LHCN-M2 (cell line): ENCODE data around the gene MYH9. TPM values are rescaled to one million over a fixed set of nuclear protein-coding genes. Genes with fewer than 3 reads are reported as not detected.
A peak's percentile ranks its signal among the peaks of the same experiment; 100 is the strongest.

ENCODE experiments used
- DNase-seq: peaks from one replicate; pipeline ENCODE4 v3.0.0-alpha.2; 2012; ENCODE audit warnings: low read depth
- total RNA-seq: library from RNA; depleted of rRNA; stranded (reverse); fragments of >200 nt; gene quantifications from 2 replicates; pipeline ENCODE4 v1.2.3, GENCODE V29; 2014

Gene MYH9
- total RNA-seq, 1 experiment from 2014 or later: 492 TPM

- DNase-seq: no peak
Observed at GRCh38 chr22:36319595-36320497, 67.9 kb downstream of the MYH9 start.

- no peak for DNase-seq
Observed at GRCh38 chr22:36318442-36318841, 69.3 kb downstream of the MYH9 start.

GRCh38 chr22:36317658-36318271 lies 70.0 kb downstream of the MYH9 start:
- DNase-seq: no peak

GRCh38 chr22:36316419-36316818 lies 71.3 kb downstream of the MYH9 start:
- DNase-seq: no peak

- DNase-seq: no peak
Observed at GRCh38 chr22:36315325-36315724, 72.4 kb downstream of the MYH9 start.

- DNase-seq: peak; percentile 81
Observed at GRCh38 chr22:36311386-36312085, 76.2 kb downstream of the MYH9 start.

- DNase-seq: no peak
Observed at GRCh38 chr22:36308880-36309279, 78.9 kb downstream of the MYH9 start.

GRCh38 chr22:36306227-36306626 lies 81.5 kb downstream of the MYH9 start:
- DNase-seq: no peak

- no peak for DNase-seq
Observed at GRCh38 chr22:36305813-36306212, 82.0 kb downstream of the MYH9 start.

GRCh38 chr22:36304429-36304828 lies 83.3 kb downstream of the MYH9 start:
- DNase-seq: no peak

GRCh38 chr22:36303874-36304273 lies 83.9 kb downstream of the MYH9 start:
- DNase-seq: no peak

GRCh38 chr22:36303115-36303467 lies 84.7 kb downstream of the MYH9 start:
- no peak for DNase-seq

GRCh38 chr22:36302439-36303114 lies 85.2 kb downstream of the MYH9 start:
- DNase-seq: no peak

GRCh38 chr22:36301851-36302250 lies 85.9 kb downstream of the MYH9 start:
- DNase-seq: no peak

GRCh38 chr22:36301384-36301828 lies 86.4 kb downstream of the MYH9 start:
- peak; percentile 42 for DNase-seq

GRCh38 chr22:36300396-36301212 lies 87.2 kb downstream of the MYH9 start:
- no peak for DNase-seq

- DNase-seq: no peak
Observed at GRCh38 chr22:36299911-36300310, 87.9 kb downstream of the MYH9 start.

- DNase-seq: no peak
Observed at GRCh38 chr22:36299295-36299694, 88.5 kb downstream of the MYH9 start.

- no peak for DNase-seq
Observed at GRCh38 chr22:36298601-36299000, 89.2 kb downstream of the MYH9 start.

GRCh38 chr22:36298118-36298517 lies 89.6 kb downstream of the MYH9 start:
- DNase-seq: no peak

GRCh38 chr22:36297568-36297967 lies 90.2 kb downstream of the MYH9 start:
- no peak for DNase-seq
